Activated CD4-positive, alpha-beta T cell treated with anti-CD3 and anti-CD28 coated beads, Interleukin-2, amount 10 ng/mL, durations not matched to agents 7 days and 5 days (primary cell): ENCODE measurements around the gene GULP1. TPM values are rescaled to one million over a fixed set of nuclear protein-coding genes. Genes with fewer than 3 reads are reported as not detected.
"Not testable (repeated sequence)": the region's sequence is repeated elsewhere in the genome, so short reads cannot be mapped to it uniquely, and the experiment has no call there.

Experiments
- CTCF ChIA-PET: fragments of 350-600 bp; sonication (Branson Sonifier 250); formaldehyde crosslinking; loops from one replicate; lab custom pipeline; 2021; ENCODE audit warnings: antibody characterized with exemption; lab: Charles Lee
- POLR2A ChIA-PET: fragments of 350-600 bp; sonication (Branson Sonifier 250); formaldehyde crosslinking; loops from one replicate; lab custom pipeline; 2021; ENCODE audit warnings: antibody characterized with exemption; lab: Charles Lee
- DNase-seq: peaks from one replicate; pipeline ENCODE4 v3.0.0-alpha.2; 2020
- H3K27ac Mint-ChIP-seq: one replicate; pipeline ENCODE4 v1.8.0; 2021; ENCODE audit warnings: mild to moderate bottlenecking, moderate library complexity, mixed read lengths
- H3K27me3 Mint-ChIP-seq: one replicate; pipeline ENCODE4 v1.8.0; 2021; ENCODE audit warnings: mixed read lengths
- H3K36me3 Mint-ChIP-seq: one replicate; pipeline ENCODE4 v1.8.0; 2021; ENCODE audit warnings: low read depth, mixed read lengths
- H3K4me1 Mint-ChIP-seq: one replicate; pipeline ENCODE4 v1.8.0; 2021; ENCODE audit warnings: mixed read lengths
- H3K4me3 Mint-ChIP-seq: one replicate; pipeline ENCODE4 v1.8.0; 2021; ENCODE audit warnings: mild to moderate bottlenecking, moderate library complexity, mixed read lengths
- H3K9me3 Mint-ChIP-seq: one replicate; pipeline ENCODE4 v1.8.0; 2021; ENCODE audit warnings: mixed read lengths
- total RNA-seq, 2 experiments: library from RNA; stranded (reverse); gene quantifications; one replicate each; pipeline ENCODE4 v1.2.3, GENCODE V29; 2021

The GULP1 gene
- total RNA-seq, 2 experiments from 2014 or later, result not detected

DNA sequence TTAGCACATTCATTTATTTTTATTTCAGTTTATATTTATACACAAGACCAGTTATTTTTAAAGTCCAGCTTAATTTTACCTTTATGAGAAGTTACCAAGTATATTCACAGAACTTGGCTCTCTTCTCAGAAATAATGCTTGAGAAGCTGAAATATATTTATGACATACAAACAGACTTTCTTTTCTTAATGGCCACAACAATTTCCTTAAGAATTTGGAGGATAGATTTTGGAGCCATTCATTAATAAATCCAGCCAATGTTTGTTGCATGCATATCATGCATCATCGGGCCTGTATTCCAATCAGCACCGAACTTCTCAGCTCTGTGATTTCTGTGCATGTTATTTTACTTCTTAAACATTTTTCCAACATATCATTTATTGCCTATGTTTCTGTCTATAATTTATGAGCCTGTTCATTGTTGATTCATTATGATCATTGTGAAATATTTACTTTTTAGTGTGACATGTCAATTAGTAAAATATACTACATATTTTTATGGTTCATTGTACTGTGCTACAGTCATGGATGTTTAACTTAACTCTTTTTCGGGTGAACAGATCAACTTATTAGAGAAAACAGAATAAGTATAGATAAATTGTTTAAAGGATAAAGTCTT is 3.5 kb downstream of the GULP1 start:
- Mint-ChIP-seq H3K4me3 (no peak overlapping the region), H3K9me3 (no peaks in the 10 kb centered on the region), H3K36me3 (no peaks in the 10 kb centered on the region), H3K27me3 (peaks cover 41% of the 10 kb centered on the region), H3K27ac (no peak overlapping the region), H3K4me1 (peaks cover 12% of the 10 kb centered on the region)
- ChIA-PET CTCF (no interaction called here), POLR2A (no interaction called here)
- DNase-seq, result no peak

DNA sequence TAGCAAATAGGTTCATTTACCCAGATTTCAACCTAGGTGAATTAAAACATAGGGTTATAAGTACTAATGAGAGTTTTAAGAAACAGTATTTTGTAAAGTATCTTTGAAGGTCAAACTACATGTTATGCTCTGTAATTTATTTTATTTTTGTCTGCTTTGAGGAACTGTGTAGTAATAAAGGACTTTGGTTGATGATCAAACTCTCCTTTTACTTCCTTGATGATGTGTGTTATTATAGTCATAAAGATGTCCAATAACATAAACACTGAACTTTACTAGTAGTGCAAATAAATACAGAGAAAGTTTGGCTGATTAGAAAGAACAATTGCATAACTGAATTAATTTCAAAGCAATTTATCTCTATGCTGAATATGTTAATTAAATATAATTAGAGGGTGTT is 6.3 kb downstream of the GULP1 start:
- no peak overlapping the region for H3K4me3 Mint-ChIP-seq
- H3K9me3 Mint-ChIP-seq, result no peaks in the 10 kb centered on the region
- no peaks in the 10 kb centered on the region for H3K36me3 Mint-ChIP-seq
- H3K27me3 Mint-ChIP-seq, result peaks cover 19% of the 10 kb centered on the region
- ChIA-PET CTCF (no interaction called here), POLR2A (no interaction called here)
- DNase-seq, result no peak
- no peaks in the 10 kb centered on the region for H3K4me1 Mint-ChIP-seq
- H3K27ac Mint-ChIP-seq, result no peak overlapping the region

DNA sequence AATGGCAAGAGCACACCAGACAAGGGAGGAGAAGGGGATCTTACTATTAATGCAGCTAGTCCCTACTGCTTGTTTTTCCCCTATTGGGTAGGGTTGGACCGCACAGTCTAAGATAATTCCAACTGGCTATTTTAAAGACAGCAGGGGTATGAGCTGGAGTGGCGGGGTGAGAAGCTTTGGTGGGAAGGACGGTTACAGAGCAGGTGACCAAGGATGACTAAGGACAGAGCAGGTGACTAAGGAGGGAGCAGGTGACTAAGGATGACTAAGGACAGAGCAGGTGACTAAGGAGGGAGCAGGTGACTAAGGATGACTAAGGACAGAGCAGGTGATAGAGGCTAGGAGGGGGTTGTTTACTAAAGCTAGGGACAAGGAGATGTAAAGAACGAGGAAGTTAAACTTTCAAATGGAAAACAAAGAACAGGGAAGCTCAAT is 7.3 kb downstream of the GULP1 start:
- POLR2A ChIA-PET, H3K27me3 Mint-ChIP-seq, DNase-seq: not testable (repeated sequence)

DNA sequence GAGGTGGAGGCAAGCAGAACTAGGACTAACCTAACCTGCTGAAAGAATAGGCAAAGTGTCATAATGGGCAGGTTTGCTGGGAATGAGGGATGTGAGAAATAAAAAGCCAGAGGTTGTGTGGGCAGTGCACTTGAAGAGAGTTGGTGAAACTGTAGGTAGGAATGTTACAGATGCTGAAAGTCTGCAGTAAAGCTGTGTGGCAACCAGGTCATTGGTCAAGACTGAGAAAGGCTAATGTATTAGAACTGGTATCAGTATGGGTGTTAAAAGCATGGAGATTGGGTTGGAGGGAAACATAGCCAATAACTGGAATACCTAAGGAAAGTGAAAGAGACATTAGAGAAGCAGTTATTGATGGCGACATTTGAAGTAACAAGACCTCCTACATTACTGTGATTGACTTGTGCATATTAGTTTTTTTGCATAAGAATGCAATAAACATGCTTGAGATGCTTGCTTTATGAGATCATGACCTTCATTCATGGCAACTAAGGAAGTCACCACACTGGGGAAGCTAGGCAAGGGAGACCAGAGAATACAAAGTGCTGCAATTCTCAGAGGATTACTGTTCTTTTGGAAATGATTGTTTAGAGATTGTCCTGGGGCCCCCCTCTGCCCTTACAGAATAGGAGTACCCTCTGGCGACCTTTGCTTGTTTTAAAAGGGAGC is 11.8 kb downstream of the GULP1 start:
- Mint-ChIP-seq H3K4me1 (no peaks in the 10 kb centered on the region), H3K27me3 (peaks cover 2% of the 10 kb centered on the region), H3K4me3 (no peak overlapping the region), H3K27ac (no peak overlapping the region), H3K9me3 (no peaks in the 10 kb centered on the region), H3K36me3 (no peaks in the 10 kb centered on the region)
- DNase-seq, result no peak
- CTCF ChIA-PET, result no interaction called here
- POLR2A ChIA-PET, result no interaction called here

More for the DNA sequence above, 7.3 kb downstream of the GULP1 start:
- H3K4me3 Mint-ChIP-seq, H3K9me3 Mint-ChIP-seq, CTCF ChIA-PET, H3K36me3 Mint-ChIP-seq, H3K27ac Mint-ChIP-seq, H3K4me1 Mint-ChIP-seq: not testable (repeated sequence)

DNA sequence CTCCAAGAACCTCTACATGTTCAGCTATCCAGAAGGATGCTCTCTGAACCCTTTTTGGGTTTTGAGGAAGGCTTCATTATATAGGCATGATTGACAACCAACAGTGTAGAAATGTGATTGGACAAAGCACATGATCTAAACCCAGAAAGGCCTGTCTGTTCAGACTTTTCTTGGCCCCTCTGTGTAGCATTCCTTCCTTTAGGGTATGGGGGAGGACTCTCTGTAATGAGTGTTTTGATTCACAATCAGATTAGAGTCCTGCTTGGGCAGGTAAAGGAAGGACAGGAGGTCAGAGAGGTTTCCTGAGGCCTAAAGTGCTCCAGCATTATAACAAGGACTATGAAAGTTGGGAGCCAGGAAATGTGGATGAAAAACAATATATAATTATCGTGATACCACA is 13.6 kb downstream of the GULP1 start:
- DNase-seq, result no peak
- H3K27ac Mint-ChIP-seq, result no peak overlapping the region
- no peaks in the 10 kb centered on the region for H3K36me3 Mint-ChIP-seq
- no peak overlapping the region for H3K4me3 Mint-ChIP-seq
- ChIA-PET CTCF (no interaction called here), POLR2A (no interaction called here)
- no peaks in the 10 kb centered on the region for H3K4me1 Mint-ChIP-seq
- H3K27me3 Mint-ChIP-seq, result peaks cover 2% of the 10 kb centered on the region
- H3K9me3 Mint-ChIP-seq, result no peaks in the 10 kb centered on the region

DNA sequence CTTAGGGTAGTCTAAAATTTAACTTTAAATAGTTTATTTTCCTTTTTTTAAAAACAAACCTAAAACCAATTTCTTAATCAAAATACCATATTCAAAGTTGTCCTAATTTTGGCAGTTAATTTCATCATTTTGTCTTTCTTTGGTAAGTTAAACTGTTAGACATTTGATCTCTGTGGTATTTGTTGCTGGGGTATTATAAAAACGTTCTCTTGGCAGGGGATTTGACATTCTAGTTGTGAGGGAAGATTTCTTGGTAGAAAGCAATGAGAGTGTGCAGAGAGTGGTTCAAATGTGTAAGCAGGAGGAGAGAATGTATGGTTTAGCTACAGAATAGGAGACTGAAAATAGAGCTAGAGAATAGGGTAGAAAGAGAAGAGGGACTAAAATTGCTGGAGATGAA is 14.6 kb downstream of the GULP1 start:
- Mint-ChIP-seq H3K27me3 (peaks cover 2% of the 10 kb centered on the region), H3K36me3 (no peaks in the 10 kb centered on the region), H3K27ac (no peak overlapping the region), H3K4me1 (no peaks in the 10 kb centered on the region), H3K9me3 (no peaks in the 10 kb centered on the region), H3K4me3 (no peak overlapping the region)
- POLR2A ChIA-PET, result no interaction called here
- CTCF ChIA-PET, result no interaction called here
- no peak for DNase-seq

DNA sequence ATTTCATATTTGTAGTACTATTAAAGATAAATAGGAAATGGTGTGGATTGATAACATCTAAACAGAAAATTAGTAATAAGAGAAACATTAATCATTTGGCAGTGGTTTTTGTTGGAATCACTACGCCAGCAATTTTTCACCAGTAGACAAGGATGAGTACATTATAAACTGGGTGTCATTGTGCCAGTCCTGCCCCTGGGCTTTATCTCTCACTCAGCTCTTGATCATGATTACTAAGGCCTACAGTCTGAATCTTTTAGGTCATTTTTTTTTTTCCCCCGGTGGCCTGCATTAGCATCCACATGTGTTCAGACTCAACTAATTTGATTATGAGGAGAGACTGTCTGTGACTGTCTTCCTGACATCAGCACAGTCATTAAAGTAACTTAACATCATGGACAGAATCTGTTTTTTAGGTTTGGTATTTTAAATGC is 16.2 kb downstream of the GULP1 start:
- H3K27me3 Mint-ChIP-seq, result no peaks in the 10 kb centered on the region
- no peaks in the 10 kb centered on the region for H3K4me1 Mint-ChIP-seq
- ChIA-PET POLR2A (no interaction called here), CTCF (no interaction called here)
- H3K9me3 Mint-ChIP-seq, result no peaks in the 10 kb centered on the region
- no peaks in the 10 kb centered on the region for H3K36me3 Mint-ChIP-seq
- no peak overlapping the region for H3K27ac Mint-ChIP-seq
- H3K4me3 Mint-ChIP-seq, result no peak overlapping the region
- no peak for DNase-seq

DNA sequence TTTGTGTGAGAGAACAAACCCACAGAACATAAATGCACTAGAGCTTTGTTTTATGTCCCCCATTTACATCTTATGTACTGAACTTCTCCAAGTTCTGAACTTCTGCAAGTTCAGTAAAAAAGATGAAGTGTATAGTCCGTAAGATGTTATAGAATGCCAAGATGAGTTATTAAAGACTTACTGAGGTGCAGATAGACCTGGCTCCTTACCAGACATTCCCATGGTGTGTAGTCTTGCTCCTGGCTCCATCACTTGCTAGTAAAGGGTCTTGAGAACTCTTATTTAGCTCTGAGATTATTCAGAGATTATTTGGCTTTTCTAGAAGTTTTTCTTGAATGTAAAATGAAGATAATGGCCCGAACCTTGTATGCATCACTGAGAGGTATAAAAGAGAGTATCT is 16.8 kb downstream of the GULP1 start:
- no peaks in the 10 kb centered on the region for H3K4me1 Mint-ChIP-seq
- DNase-seq, result no peak
- H3K4me3 Mint-ChIP-seq, result no peak overlapping the region
- no peaks in the 10 kb centered on the region for H3K27me3 Mint-ChIP-seq
- H3K36me3 Mint-ChIP-seq, result no peaks in the 10 kb centered on the region
- ChIA-PET CTCF (no interaction called here), POLR2A (no interaction called here)
- no peak overlapping the region for H3K27ac Mint-ChIP-seq
- no peaks in the 10 kb centered on the region for H3K9me3 Mint-ChIP-seq

DNA sequence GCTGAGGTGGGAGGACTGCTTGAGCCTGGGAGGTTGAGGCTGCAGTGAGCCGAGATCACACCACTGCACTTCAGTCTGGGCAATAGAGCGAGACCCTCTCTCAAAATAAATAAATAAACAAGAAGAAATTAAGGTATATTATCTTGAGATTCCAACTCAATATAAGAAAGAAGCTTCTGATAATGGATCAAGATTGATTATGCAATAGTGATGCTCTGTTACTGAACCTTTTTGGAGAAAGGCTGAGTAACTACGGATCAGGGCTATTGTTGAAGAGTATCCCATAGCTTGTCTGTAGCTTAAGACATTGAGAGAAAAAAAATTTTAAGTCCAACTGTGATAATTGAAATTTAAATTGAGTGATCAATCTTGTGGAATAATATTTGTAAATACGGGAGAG is 17.7 kb downstream of the GULP1 start:
- Mint-ChIP-seq H3K9me3 (no peaks in the 10 kb centered on the region), H3K36me3 (no peaks in the 10 kb centered on the region), H3K27ac (no peak overlapping the region), H3K4me1 (no peaks in the 10 kb centered on the region), H3K4me3 (no peak overlapping the region), H3K27me3 (no peaks in the 10 kb centered on the region)
- POLR2A ChIA-PET, result no interaction called here
- no peak for DNase-seq
- CTCF ChIA-PET, result no interaction called here

DNA sequence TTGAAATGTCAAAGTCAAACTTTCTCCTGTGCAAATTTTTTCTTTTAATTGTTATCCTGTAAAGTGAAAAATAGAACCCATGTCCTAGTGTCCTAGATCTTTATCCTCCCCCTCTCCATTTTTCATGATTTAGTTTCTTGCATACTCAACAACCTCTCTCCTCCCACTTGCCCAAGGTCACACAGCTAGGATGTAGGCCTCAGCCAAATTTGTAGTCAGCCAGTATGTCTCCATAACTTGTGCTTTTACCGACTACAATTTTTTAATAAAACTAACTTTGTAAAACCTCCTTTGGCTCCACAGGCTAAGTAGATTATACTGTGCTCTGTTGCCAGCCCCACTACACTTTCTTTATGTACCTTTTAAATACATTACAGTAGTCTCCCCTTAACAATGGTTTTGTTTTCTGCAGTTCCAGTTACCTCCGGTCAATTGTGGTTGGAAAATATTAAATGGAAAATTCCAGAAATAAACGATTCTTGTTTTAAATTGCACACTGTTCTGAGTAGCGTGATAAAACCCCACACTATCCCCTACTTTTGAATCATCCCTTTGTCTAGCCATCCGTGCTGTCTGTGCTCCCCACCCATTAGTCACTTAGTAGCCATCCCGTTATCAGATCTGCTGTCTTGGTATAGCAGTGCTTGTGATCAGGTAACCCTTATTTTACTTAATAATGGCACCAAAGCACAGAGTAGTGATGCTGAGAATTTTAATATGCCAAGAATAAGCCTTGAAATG is 22.8 kb downstream of the GULP1 start:
- H3K36me3 Mint-ChIP-seq, result no peaks in the 10 kb centered on the region
- H3K27me3 Mint-ChIP-seq, result no peaks in the 10 kb centered on the region
- POLR2A ChIA-PET, result no interaction called here
- DNase-seq, result no peak
- H3K4me1 Mint-ChIP-seq, result no peaks in the 10 kb centered on the region
- no peak overlapping the region for H3K4me3 Mint-ChIP-seq
- H3K27ac Mint-ChIP-seq, result no peak overlapping the region
- CTCF ChIA-PET, result no interaction called here
- no peaks in the 10 kb centered on the region for H3K9me3 Mint-ChIP-seq

DNA sequence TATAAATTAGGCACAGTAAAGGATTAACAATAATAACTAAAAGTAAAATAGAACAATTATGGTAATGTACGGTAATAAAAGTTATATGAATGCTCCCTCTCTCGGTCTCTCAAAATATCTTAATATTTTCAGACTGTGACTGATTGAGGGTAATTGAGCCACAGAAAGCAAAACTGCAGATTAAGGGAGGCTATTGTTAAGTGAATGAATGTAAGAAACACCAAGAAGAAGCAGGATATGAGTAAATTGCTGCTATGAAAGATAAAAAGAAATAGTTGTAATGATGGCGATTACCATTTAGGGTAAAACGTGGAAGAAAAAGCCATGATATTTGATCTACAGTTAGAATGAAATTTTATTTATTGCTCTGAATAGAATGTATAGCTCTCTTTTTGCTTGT is 24.1 kb downstream of the GULP1 start:
- no peak for DNase-seq
- Mint-ChIP-seq H3K4me3 (no peak overlapping the region), H3K9me3 (no peaks in the 10 kb centered on the region), H3K27ac (no peak overlapping the region), H3K4me1 (no peaks in the 10 kb centered on the region), H3K27me3 (no peaks in the 10 kb centered on the region), H3K36me3 (no peaks in the 10 kb centered on the region)
- CTCF ChIA-PET, result no interaction called here
- POLR2A ChIA-PET, result no interaction called here

DNA sequence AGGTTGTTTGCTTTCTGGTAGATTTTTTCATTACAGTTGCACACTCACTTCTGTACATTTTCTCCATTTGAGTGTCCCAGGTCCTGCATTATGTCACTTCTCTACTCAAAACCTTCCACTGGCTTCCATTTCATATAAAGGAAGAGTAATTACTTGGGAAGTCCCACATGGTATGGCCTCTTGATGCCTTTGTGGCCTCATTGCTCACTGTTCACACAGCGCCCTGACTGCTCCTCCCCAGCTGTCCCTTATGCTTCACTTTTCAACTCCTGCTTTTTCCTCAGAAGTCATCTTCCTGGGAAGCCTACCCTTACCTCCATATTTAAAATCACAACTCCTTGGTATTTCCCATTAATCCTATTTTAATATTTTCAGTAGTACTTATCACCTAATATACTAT is 24.7 kb downstream of the GULP1 start:
- Mint-ChIP-seq H3K4me3 (no peak overlapping the region), H3K9me3 (no peaks in the 10 kb centered on the region), H3K36me3 (no peaks in the 10 kb centered on the region), H3K27me3 (no peaks in the 10 kb centered on the region), H3K4me1 (no peaks in the 10 kb centered on the region), H3K27ac (no peak overlapping the region)
- no peak for DNase-seq
- POLR2A ChIA-PET, result no interaction called here
- CTCF ChIA-PET, result no interaction called here

DNA sequence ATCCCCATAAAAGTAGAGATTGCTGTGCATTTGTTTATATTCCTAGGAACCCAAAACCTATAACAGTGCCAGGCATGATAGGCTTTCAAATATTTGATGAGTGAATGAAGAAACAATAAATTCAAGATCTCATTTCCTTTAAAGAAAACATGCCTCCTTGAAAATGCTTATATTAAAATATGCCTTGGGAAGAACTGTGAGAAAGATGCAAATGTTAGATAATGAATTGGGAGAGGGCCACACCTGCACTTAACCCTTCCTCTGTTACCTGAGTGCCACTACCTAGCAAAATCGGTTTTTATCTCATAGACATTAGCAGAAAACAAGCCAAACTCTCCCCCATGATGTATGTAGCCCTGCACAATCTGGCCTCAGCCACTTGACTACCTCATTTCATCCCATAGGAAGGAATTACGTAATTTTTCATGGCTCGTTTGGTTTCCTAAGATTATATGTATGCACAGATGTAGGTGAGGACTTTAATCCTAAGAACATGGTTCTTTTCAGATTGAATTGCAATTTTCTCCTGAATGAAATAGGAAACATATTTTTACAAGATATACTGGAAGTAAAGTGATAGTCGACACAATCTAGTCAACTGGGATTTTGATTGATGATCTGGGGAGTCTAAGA is 25.2 kb downstream of the GULP1 start:
- Mint-ChIP-seq H3K27me3 (no peaks in the 10 kb centered on the region), H3K36me3 (no peaks in the 10 kb centered on the region), H3K27ac (no peak overlapping the region), H3K4me1 (no peaks in the 10 kb centered on the region), H3K4me3 (no peak overlapping the region), H3K9me3 (no peaks in the 10 kb centered on the region)
- DNase-seq, result no peak
- ChIA-PET POLR2A (no interaction called here), CTCF (no interaction called here)
